Mammary epithelial cell (primary cell): Measurements from ENCODE around the gene GRID2.

ENCODE experiments used
- CTCF ChIP-seq, 2 donors: IDR thresholded peaks in 1 of 2; conservative IDR thresholded peaks in 1 of 2; 2 replicates each; pipeline ENCODE4 v1.5.1; 2011 to 2012; ENCODE audit warnings: inconsistent platforms in 2 of 2, low read length in 2 of 2, mild to moderate bottlenecking in 2 of 2, control low read depth in 1 of 2, low read depth in 1 of 2; ENCODE audit not compliant: insufficient read depth in 1 of 2; ENCODE audit errors: extremely low read depth in 1 of 2
- EZH2 ChIP-seq: IDR thresholded peaks from 2 replicates; pipeline ENCODE4 v1.6.1; 2012; ENCODE audit warnings: low read length, inconsistent platforms, borderline replicate concordance

DNA sequence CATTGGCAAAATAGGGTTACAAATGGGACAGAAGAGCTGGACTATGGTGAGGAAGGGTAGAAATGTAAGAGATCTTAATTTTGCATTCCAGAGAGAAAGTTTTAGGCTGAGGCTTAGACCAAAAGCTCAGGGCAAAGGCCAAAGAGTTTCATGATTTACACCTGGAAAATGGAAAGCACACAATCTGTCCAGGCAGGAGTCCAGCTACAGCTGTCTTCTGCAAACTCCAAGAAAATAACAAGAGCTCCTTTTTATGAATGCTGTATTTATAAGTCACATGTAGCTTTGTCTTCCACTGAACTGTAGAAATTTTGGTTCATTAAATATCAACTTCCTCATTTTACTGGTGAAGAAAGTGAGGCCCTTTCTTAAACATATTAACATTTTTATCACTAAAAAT is 1236.8 kb downstream of the GRID2 start:
- TF ChIP-seq CTCF (conservative IDR thresholded peaks at IDR 0.05 in 1 of 2, IDR thresholded peaks at IDR 0.05 in 1 of 2; ENCODE audit: extremely low read depth in 1 of 2, insufficient read depth in 1 of 2, low read depth in 1 of 2, low read length in 2 of 2) (no peak), EZH2 (no peak)
